OCI-LY1 (cell line): ENCODE measurements around the gene IMMP1L.

Source experiments
- H2AFZ ChIP-seq: fragments of 200-600 bp; sonication (generic), shearing (Covaris generic); 2 replicates; pipeline ENCODE4 v1.6.0; 2014; ENCODE audit warnings: antibody characterized with exemption, mild to moderate bottlenecking, low read length
- H3F3A ChIP-seq: fragments of 200-600 bp; sonication (generic), shearing (Covaris generic); 2 replicates; pipeline ENCODE4 v1.6.0; 2014; ENCODE audit warnings: mild to moderate bottlenecking, antibody characterized with exemption, low read length, moderate library complexity; ENCODE audit not compliant: insufficient read depth
- H3K27ac ChIP-seq: fragments of 200-600 bp; sonication (generic); 2 replicates; pipeline ENCODE4 v1.5.1; 2014; ENCODE audit warnings: low read length, mixed run types, mild to moderate bottlenecking, low read depth; ENCODE audit not compliant: poor library complexity, severe bottlenecking
- H3K27me3 ChIP-seq: fragments of 200-600 bp; sonication (generic); 2 replicates; pipeline ENCODE4 v1.6.0; 2014; ENCODE audit warnings: antibody characterized with exemption, mild to moderate bottlenecking, low read length, moderate library complexity; ENCODE audit not compliant: insufficient read depth
- H3K36me3 ChIP-seq: fragments of 200-600 bp; sonication (generic); 2 replicates; pipeline ENCODE4 v1.6.1; 2014; ENCODE audit warnings: mild to moderate bottlenecking, antibody characterized with exemption, low read length, moderate library complexity, mixed read lengths; ENCODE audit not compliant: insufficient read depth
- H3K4me1 ChIP-seq: fragments of 200-600 bp; sonication (generic); 2 replicates; pipeline ENCODE4 v1.5.1; 2014; ENCODE audit warnings: mild to moderate bottlenecking, low read length, moderate library complexity; ENCODE audit not compliant: insufficient read depth, severe bottlenecking
- H3K4me2 ChIP-seq: fragments of 200-600 bp; sonication (generic), shearing (Covaris generic); 2 replicates; pipeline ENCODE4 v1.6.1; 2014; ENCODE audit warnings: low read length
- H3K4me3 ChIP-seq: fragments of 200-600 bp; sonication (generic); 2 replicates; pipeline ENCODE4 v1.5.1; 2014; ENCODE audit warnings: low read length, low read depth, mild to moderate bottlenecking, mixed read lengths; ENCODE audit not compliant: poor library complexity, severe bottlenecking
- H3K79me2 ChIP-seq: fragments of 200-600 bp; shearing (Covaris generic); 2 replicates; pipeline ENCODE4 v1.6.1; 2016; ENCODE audit warnings: mixed run types, low read length, mixed read lengths; ENCODE audit not compliant: insufficient read depth
- H3K9ac ChIP-seq: fragments of 200-600 bp; sonication (generic), shearing (Covaris generic); 2 replicates; pipeline ENCODE4 v1.6.1; 2014; ENCODE audit warnings: mild to moderate bottlenecking, low read length, mixed read lengths
- H3K9me2 ChIP-seq: fragments of 200-600 bp; sonication (generic), shearing (Covaris generic); 2 replicates; pipeline ENCODE4 v1.6.1; 2014; ENCODE audit warnings: low read depth, mild to moderate bottlenecking, low read length, mixed read lengths
- H3K9me3 ChIP-seq: fragments of 200-600 bp; shearing (Covaris generic); 2 replicates; pipeline ENCODE4 v1.6.1; 2014; ENCODE audit warnings: low read length, mixed read lengths
- H4K20me1 ChIP-seq: fragments of 200-600 bp; sonication (generic), shearing (Covaris generic); 2 replicates; pipeline ENCODE4 v1.6.0; 2016; ENCODE audit warnings: mild to moderate bottlenecking, low read length; ENCODE audit not compliant: insufficient read depth
- EZH2 ChIP-seq: fragments of 200-600 bp; sonication (generic), shearing (Covaris generic); IDR thresholded peaks from 2 replicates; pipeline ENCODE4 v1.8.0; 2017; ENCODE audit warnings: borderline replicate concordance, mixed run types, mild to moderate bottlenecking, antibody characterized with exemption, low read length, moderate library complexity, mixed read lengths
- TF ChIP-seq, protein P1 (sequence below): fragments of 200-600 bp; sonication (generic), shearing (Covaris generic); IDR thresholded peaks from 2 replicates; pipeline ENCODE4 v1.5.1; 2017; ENCODE audit warnings: mild to moderate bottlenecking, antibody characterized with exemption, low read length, moderate library complexity, mixed read lengths

Gene IMMP1L

DNA sequence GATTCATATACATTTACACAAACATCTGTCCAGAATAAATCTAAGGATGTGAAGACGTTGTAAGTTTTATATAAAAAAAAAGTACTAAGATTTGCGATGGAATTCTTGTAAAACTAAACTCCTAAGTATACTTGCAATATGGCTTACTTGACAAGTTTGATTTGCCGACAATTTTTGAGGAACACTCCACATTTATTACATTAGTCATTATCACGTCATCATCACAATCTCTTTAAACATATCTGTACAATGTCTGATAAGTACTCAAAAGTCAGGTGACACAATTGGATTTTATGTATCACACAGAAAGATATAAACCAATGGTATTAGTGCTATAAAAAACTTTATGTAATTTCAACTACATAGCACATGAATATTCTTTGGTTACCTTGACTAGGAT, 30.4 kb downstream of the IMMP1L start:
- H3K36me3 ChIP-seq = peaks cover 5% of the 10 kb centered on the region; the same call in 1 of the 2 replicates
- no peaks in the 10 kb centered on the region for H3K4me1 ChIP-seq
- no peak overlapping the region for H2AFZ ChIP-seq
- H3K27me3 ChIP-seq = no peaks in the 10 kb centered on the region
- TF ChIP-seq, protein P1, sequence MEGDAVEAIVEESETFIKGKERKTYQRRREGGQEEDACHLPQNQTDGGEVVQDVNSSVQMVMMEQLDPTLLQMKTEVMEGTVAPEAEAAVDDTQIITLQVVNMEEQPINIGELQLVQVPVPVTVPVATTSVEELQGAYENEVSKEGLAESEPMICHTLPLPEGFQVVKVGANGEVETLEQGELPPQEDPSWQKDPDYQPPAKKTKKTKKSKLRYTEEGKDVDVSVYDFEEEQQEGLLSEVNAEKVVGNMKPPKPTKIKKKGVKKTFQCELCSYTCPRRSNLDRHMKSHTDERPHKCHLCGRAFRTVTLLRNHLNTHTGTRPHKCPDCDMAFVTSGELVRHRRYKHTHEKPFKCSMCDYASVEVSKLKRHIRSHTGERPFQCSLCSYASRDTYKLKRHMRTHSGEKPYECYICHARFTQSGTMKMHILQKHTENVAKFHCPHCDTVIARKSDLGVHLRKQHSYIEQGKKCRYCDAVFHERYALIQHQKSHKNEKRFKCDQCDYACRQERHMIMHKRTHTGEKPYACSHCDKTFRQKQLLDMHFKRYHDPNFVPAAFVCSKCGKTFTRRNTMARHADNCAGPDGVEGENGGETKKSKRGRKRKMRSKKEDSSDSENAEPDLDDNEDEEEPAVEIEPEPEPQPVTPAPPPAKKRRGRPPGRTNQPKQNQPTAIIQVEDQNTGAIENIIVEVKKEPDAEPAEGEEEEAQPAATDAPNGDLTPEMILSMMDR = no peak
- TF ChIP-seq EZH2 = no peak
- H3K9ac ChIP-seq = no peak overlapping the region
- no peaks in the 10 kb centered on the region; the same call in 1 of the 2 replicates for H4K20me1 ChIP-seq
- H3K4me3 ChIP-seq = no peak overlapping the region
- no peak overlapping the region for H3K4me2 ChIP-seq
- H3K9me2 ChIP-seq = no peaks in the 10 kb centered on the region
- H3K27ac ChIP-seq = no peak overlapping the region
- H3K79me2 ChIP-seq = peaks cover 41% of the 10 kb centered on the region
- H3K9me3 ChIP-seq = no peaks in the 10 kb centered on the region
- H3F3A ChIP-seq = no peaks in the 10 kb centered on the region

DNA sequence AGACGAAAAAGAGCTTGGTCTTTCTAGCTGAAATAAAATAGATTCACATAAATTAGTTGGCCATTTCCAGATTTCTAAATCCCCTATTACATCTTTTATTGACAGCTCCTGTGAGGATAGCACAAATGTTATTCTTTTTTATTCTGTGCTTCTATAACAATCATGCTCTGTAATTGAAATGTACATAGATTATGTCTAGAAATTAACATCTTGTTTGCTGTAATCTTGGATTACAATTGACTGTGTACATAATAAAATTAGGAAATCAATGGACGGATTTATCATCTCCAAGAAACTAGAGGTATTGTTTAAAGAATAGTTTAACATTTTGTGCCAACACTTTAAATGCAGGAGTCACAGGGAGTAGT, 31.2 kb downstream of the IMMP1L start:
- H3K4me3 ChIP-seq = no peak overlapping the region
- no peak overlapping the region for H2AFZ ChIP-seq
- H3K27me3 ChIP-seq = no peaks in the 10 kb centered on the region
- no peaks in the 10 kb centered on the region for H3K9me3 ChIP-seq
- no peak overlapping the region for H3K27ac ChIP-seq
- H3K4me1 ChIP-seq = no peaks in the 10 kb centered on the region
- peaks cover 33% of the 10 kb centered on the region for H3K79me2 ChIP-seq
- no peaks in the 10 kb centered on the region for H3F3A ChIP-seq
- no peak overlapping the region for H3K4me2 ChIP-seq
- H3K9ac ChIP-seq = no peak overlapping the region
- TF ChIP-seq EZH2 = no peak
- TF ChIP-seq, protein P1 = no peak
- H3K9me2 ChIP-seq = no peaks in the 10 kb centered on the region
- no peaks in the 10 kb centered on the region; the same call in 1 of the 2 replicates for H4K20me1 ChIP-seq
- peaks cover 5% of the 10 kb centered on the region; the same call in 1 of the 2 replicates for H3K36me3 ChIP-seq

DNA sequence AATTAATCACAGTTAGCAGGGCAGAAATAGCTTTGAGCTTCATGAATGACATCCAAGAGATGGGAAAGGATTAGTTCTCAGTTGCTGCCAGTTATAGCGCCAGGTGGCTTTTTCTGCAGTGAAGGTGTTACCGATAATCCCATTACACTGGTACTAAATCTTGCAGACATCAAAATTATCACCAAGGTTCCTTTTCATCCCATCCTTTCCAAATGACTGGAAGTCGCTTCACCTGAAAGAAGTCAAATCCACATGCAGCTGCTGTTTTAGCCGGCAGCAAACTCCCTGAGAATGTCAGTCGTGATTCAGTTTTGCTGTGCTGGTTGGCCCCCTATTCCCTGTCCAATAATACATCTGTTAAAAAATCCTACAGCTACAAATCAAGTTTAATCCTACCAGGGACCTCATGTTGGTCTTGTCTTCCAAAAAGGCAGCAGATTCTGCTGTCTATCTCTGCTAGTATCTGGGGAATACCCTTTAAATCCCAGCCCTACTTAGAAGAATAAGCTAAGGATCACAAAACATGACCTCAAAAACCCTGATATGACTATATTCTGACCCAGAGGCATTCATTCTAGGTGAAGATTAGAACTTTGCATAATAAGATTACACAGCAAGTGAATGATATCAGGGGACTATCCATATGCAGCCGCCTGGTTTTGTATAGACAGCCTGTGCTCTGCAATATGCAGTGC, 31.7 kb downstream of the IMMP1L start:
- H3K9me3 ChIP-seq = no peaks in the 10 kb centered on the region
- no peak overlapping the region for H3K27ac ChIP-seq
- no peak overlapping the region for H2AFZ ChIP-seq

More for the DNA sequence above, 31.7 kb downstream of the IMMP1L start:
- no peaks in the 10 kb centered on the region for H3F3A ChIP-seq
- no peaks in the 10 kb centered on the region for H3K9me2 ChIP-seq
- no peaks in the 10 kb centered on the region; the same call in 1 of the 2 replicates for H4K20me1 ChIP-seq
- H3K9ac ChIP-seq = no peak overlapping the region
- H3K4me3 ChIP-seq = no peak overlapping the region
- H3K79me2 ChIP-seq = peaks cover 31% of the 10 kb centered on the region
- TF ChIP-seq, protein P1 = no peak
- TF ChIP-seq EZH2 = no peak
- no peaks in the 10 kb centered on the region for H3K27me3 ChIP-seq
- H3K36me3 ChIP-seq = peaks cover 4% of the 10 kb centered on the region; the same call in 1 of the 2 replicates
- H3K4me2 ChIP-seq = no peak overlapping the region
- no peaks in the 10 kb centered on the region for H3K4me1 ChIP-seq
